Thyroid gland (tissue), 4 donors: Measurements from ENCODE around the gene KDSR.

ENCODE experiments used
- POLR2A ChIP-seq, 2 donors: fragments of 450-650 bp; IDR thresholded peaks; one replicate each; pipeline ENCODE4 v1.6.1; 2017; ENCODE audit warnings: antibody characterized with exemption in 2 of 2, mild to moderate bottlenecking in 2 of 2, moderate library complexity in 1 of 2
- TF ChIP-seq, protein P1 (sequence below), 6 experiments: fragments of 200-600 bp in 3 of 6; fragments of 450-650 bp in 3 of 6; sonication (generic) in 3 of 6; IDR thresholded peaks; one replicate each; pipeline ENCODE4 v1.5.1; 2016 to 2019; ENCODE audit warnings: antibody characterized with exemption in 6 of 6, mild to moderate bottlenecking in 2 of 6, inconsistent platforms in 1 of 6, moderate library complexity in 1 of 6

DNA sequence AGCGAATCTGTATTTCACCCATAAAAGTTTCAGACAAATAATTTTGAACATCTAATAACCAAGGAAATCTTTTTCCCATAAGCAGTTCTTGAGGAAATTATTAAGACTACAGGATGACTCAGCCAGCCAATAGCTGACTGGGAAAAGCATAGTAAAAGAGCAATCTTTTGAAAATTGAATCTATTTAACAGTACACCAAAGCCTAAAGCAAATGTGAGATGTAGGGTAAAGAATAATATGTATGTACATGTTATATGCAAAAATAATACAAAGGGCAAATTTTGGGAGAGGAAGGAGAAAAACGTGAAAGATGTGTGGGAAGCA lies 12.6 kb upstream of the KDSR start:
- TF ChIP-seq, protein P1, sequence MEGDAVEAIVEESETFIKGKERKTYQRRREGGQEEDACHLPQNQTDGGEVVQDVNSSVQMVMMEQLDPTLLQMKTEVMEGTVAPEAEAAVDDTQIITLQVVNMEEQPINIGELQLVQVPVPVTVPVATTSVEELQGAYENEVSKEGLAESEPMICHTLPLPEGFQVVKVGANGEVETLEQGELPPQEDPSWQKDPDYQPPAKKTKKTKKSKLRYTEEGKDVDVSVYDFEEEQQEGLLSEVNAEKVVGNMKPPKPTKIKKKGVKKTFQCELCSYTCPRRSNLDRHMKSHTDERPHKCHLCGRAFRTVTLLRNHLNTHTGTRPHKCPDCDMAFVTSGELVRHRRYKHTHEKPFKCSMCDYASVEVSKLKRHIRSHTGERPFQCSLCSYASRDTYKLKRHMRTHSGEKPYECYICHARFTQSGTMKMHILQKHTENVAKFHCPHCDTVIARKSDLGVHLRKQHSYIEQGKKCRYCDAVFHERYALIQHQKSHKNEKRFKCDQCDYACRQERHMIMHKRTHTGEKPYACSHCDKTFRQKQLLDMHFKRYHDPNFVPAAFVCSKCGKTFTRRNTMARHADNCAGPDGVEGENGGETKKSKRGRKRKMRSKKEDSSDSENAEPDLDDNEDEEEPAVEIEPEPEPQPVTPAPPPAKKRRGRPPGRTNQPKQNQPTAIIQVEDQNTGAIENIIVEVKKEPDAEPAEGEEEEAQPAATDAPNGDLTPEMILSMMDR (IDR thresholded peaks at IDR 0.05), result no peak
- no peak for TF ChIP-seq POLR2A (IDR thresholded peaks at IDR 0.05)
